Neural cell (in vitro differentiated cells): ENCODE measurements around the gene RAB3IL1. TPM values are rescaled to one million over a fixed set of nuclear protein-coding genes. Genes with fewer than 3 reads are reported as not detected.

ENCODE experiments used
- H2AFZ ChIP-seq: fragments of 200-600, 300-800 bp; sonication (generic), shearing (Covaris generic); 2 replicates; pipeline ENCODE4 v1.6.0; 2014; ENCODE audit warnings: low read depth, mild to moderate bottlenecking, antibody characterized with exemption, low read length, moderate library complexity
- H3F3A ChIP-seq: fragments of 200-600 bp; shearing (Covaris generic); 2 replicates; pipeline ENCODE4 v1.6.1; 2016; ENCODE audit warnings: mild to moderate bottlenecking, moderate library complexity, mixed read lengths, antibody characterized with exemption, low read length; ENCODE audit not compliant: insufficient read depth, poor library complexity, severe bottlenecking
- H3K27ac ChIP-seq: fragments of 200-600, 300-800 bp; sonication (generic), shearing (Covaris generic); 2 replicates; pipeline ENCODE4 v1.5.1; 2014; ENCODE audit warnings: mild to moderate bottlenecking, low read length, moderate library complexity
- H3K27me3 ChIP-seq: fragments of 300-800, 200-600 bp; sonication (generic), shearing (Covaris generic); 2 replicates; pipeline ENCODE4 v1.6.0; 2014; ENCODE audit warnings: mild to moderate bottlenecking, low read depth, low read length, moderate library complexity; ENCODE audit not compliant: insufficient read depth
- H3K36me3 ChIP-seq: fragments of 300-800, 200-600 bp; sonication (generic), shearing (Covaris generic); 2 replicates; pipeline ENCODE4 v1.5.1; 2014; ENCODE audit warnings: mild to moderate bottlenecking, antibody characterized with exemption, low read length, moderate library complexity; ENCODE audit not compliant: insufficient read depth
- H3K4me2 ChIP-seq: fragments of 300-800, 200-600 bp; sonication (generic), shearing (Covaris generic); 2 replicates; pipeline ENCODE4 v1.6.0; 2014; ENCODE audit warnings: mild to moderate bottlenecking, low read length
- H3K4me3 ChIP-seq: fragments of 300-800, 200-600 bp; sonication (generic), shearing (Covaris generic); 2 replicates; pipeline ENCODE4 v1.5.1; 2014; ENCODE audit warnings: mild to moderate bottlenecking, low read length, moderate library complexity
- H3K79me2 ChIP-seq: fragments of 200-600 bp; shearing (Covaris generic); replicated peaks from 2 replicates; pipeline ENCODE4 v1.6.0; 2014; ENCODE audit warnings: mild to moderate bottlenecking, low read length, moderate library complexity; ENCODE audit not compliant: insufficient read depth
- H3K9ac ChIP-seq: fragments of 300-800, 200-600 bp; sonication (generic), shearing (Covaris generic); 2 replicates; pipeline ENCODE4 v1.6.1; 2016; ENCODE audit warnings: mild to moderate bottlenecking, low read length, mixed read lengths
- H3K9me2 ChIP-seq: fragments of 200-600 bp; shearing (Covaris generic); 2 replicates; pipeline ENCODE4 v1.6.1; 2016; ENCODE audit warnings: mild to moderate bottlenecking, low read length, mixed read lengths; ENCODE audit not compliant: insufficient read depth
- H3K9me3 ChIP-seq: fragments of 200-600, 300-800 bp; sonication (generic), shearing (Covaris generic); 2 replicates; pipeline ENCODE4 v1.6.1; 2016; ENCODE audit warnings: mild to moderate bottlenecking, mixed run types, low read length, moderate library complexity, mixed read lengths
- H4K20me1 ChIP-seq: fragments of 200-600 bp; shearing (Covaris generic); 2 replicates; pipeline ENCODE4 v1.6.1; 2016; ENCODE audit warnings: mild to moderate bottlenecking, mixed run types; ENCODE audit not compliant: insufficient read depth
- CTCF ChIP-seq: fragments of 450-650 bp; IDR thresholded peaks from 2 replicates; pipeline ENCODE4 v1.5.1; 2014; ENCODE audit warnings: antibody characterized with exemption, mild to moderate bottlenecking, moderate library complexity; ENCODE audit not compliant: poor library complexity, severe bottlenecking
- EP300 ChIP-seq: fragments of 450-650 bp; conservative IDR thresholded peaks from 2 replicates; pipeline ENCODE4 v1.6.1; 2014; ENCODE audit warnings: antibody characterized with exemption, mild to moderate bottlenecking, moderate library complexity; ENCODE audit not compliant: poor library complexity, severe bottlenecking
- EZH2 ChIP-seq: fragments of 200-600, 300-800 bp; shearing (Covaris generic), sonication (generic); IDR thresholded peaks from 2 replicates; pipeline ENCODE4 v1.6.1; 2014; ENCODE audit warnings: antibody characterized with exemption, low read length, borderline replicate concordance, mild to moderate bottlenecking; ENCODE audit not compliant: insufficient read depth, poor library complexity, severe bottlenecking
- MXI1 ChIP-seq: fragments of 450-650 bp; conservative IDR thresholded peaks from 2 replicates; pipeline ENCODE4 v1.6.1; 2014; ENCODE audit warnings: antibody characterized with exemption, mild to moderate bottlenecking; ENCODE audit not compliant: poor library complexity, severe bottlenecking
- POLR2AphosphoS5 ChIP-seq: IDR thresholded peaks from 2 replicates; pipeline ENCODE4 v1.6.1; 2012
- RAD21 ChIP-seq: fragments of 450-650 bp; conservative IDR thresholded peaks from 2 replicates; pipeline ENCODE4 v1.6.1; 2014; ENCODE audit warnings: antibody characterized with exemption, mild to moderate bottlenecking, moderate library complexity
- REST ChIP-seq: IDR thresholded peaks from 2 replicates; pipeline ENCODE4 v1.6.1; 2012; ENCODE audit warnings: borderline replicate concordance
- SMC3 ChIP-seq: fragments of 450-650 bp; conservative IDR thresholded peaks from 2 replicates; pipeline ENCODE4 v1.6.1; 2014; ENCODE audit warnings: antibody characterized with exemption, mild to moderate bottlenecking, moderate library complexity; ENCODE audit not compliant: poor library complexity
- TAF1 ChIP-seq: IDR thresholded peaks from 2 replicates; pipeline ENCODE4 v1.6.1; 2012; ENCODE audit warnings: low read depth
- polyA plus RNA-seq: library from polyadenylated mRNA; depleted of rRNA; stranded (reverse); fragments of >200 nt; gene quantifications from 2 replicates; pipeline ENCODE4 v1.2.3, GENCODE V29; 2014

The RAB3IL1 gene
- polyA plus RNA-seq, 1 donor from 2014 or later, result 1.6 TPM

- Histone ChIP-seq H3K9ac (no peak overlapping the region), H3F3A (peaks cover 7% of the 10 kb centered on the region), H2AFZ (no peak overlapping the region), H3K79me2 (no peaks in the 10 kb centered on the region), H3K9me3 (no peaks in the 10 kb centered on the region), H3K4me3 (no peak overlapping the region), H3K4me2 (no peak overlapping the region), H3K36me3 (no peaks in the 10 kb centered on the region), H3K9me2 (no peaks in the 10 kb centered on the region), H3K27ac (no peak overlapping the region), H3K27me3 (peaks cover 10% of the 10 kb centered on the region), H4K20me1 (no peaks in the 10 kb centered on the region)
- TF ChIP-seq CTCF, result no peak
- no peak for TF ChIP-seq EZH2
- TF ChIP-seq TAF1, result no peak
- no peak for TF ChIP-seq POLR2AphosphoS5
- TF ChIP-seq MXI1, result no peak
- TF ChIP-seq SMC3, result no peak
- no peak for TF ChIP-seq REST
- TF ChIP-seq RAD21, result no peak
- TF ChIP-seq EP300, result no peak
These were observed 21.7 kb downstream of the RAB3IL1 start for GRCh38 chr11:61895718-61896059.

- Histone ChIP-seq H2AFZ (no peak overlapping the region), H3K4me2 (no peak overlapping the region), H3K27ac (no peak overlapping the region), H3K36me3 (no peaks in the 10 kb centered on the region), H3F3A (peaks cover 7% of the 10 kb centered on the region), H3K9me2 (no peaks in the 10 kb centered on the region), H3K27me3 (peaks cover 10% of the 10 kb centered on the region), H3K79me2 (no peaks in the 10 kb centered on the region), H3K9ac (no peak overlapping the region), H3K9me3 (no peaks in the 10 kb centered on the region), H3K4me3 (no peak overlapping the region), H4K20me1 (no peaks in the 10 kb centered on the region)
- TF ChIP-seq EZH2 (no peak), CTCF (no peak), POLR2AphosphoS5 (no peak), EP300 (no peak), RAD21 (no peak)
These were observed 22.2 kb downstream of the RAB3IL1 start for GRCh38 chr11:61895046-61895717.
